GM12873 (cell line): ENCODE data around the gene ANO2.

Experiments used
- TF ChIP-seq, protein P1 (sequence below): IDR thresholded peaks from 2 replicates; pipeline ENCODE4 v1.5.1; 2012; ENCODE audit warnings: low read depth, mild to moderate bottlenecking, moderate library complexity, low read length, control low read depth; ENCODE audit not compliant: insufficient read depth; ENCODE audit errors: missing control alignments

ANO2 gene

DNA sequence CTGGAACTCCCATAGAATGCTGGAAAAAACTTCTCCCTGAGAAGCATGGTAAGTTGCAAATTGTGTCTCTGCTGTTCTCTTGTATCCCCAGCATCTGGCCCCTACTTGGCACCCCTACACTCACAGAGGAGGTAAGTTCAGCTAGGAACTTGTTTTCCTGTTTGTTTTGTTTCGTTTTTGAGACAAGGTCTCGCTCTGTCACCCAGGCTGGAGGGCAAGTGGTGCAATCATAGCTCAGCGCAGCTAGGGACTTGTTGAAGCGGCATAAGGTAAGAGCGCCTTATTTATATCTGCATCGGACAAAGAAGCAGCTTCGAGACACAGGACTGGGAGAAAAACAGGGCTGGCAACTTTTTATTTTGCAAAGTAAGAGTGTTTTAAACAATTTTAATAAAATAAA, 18.5 kb upstream of the ANO2 start:
- TF ChIP-seq, protein P1, sequence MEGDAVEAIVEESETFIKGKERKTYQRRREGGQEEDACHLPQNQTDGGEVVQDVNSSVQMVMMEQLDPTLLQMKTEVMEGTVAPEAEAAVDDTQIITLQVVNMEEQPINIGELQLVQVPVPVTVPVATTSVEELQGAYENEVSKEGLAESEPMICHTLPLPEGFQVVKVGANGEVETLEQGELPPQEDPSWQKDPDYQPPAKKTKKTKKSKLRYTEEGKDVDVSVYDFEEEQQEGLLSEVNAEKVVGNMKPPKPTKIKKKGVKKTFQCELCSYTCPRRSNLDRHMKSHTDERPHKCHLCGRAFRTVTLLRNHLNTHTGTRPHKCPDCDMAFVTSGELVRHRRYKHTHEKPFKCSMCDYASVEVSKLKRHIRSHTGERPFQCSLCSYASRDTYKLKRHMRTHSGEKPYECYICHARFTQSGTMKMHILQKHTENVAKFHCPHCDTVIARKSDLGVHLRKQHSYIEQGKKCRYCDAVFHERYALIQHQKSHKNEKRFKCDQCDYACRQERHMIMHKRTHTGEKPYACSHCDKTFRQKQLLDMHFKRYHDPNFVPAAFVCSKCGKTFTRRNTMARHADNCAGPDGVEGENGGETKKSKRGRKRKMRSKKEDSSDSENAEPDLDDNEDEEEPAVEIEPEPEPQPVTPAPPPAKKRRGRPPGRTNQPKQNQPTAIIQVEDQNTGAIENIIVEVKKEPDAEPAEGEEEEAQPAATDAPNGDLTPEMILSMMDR: no peak

DNA sequence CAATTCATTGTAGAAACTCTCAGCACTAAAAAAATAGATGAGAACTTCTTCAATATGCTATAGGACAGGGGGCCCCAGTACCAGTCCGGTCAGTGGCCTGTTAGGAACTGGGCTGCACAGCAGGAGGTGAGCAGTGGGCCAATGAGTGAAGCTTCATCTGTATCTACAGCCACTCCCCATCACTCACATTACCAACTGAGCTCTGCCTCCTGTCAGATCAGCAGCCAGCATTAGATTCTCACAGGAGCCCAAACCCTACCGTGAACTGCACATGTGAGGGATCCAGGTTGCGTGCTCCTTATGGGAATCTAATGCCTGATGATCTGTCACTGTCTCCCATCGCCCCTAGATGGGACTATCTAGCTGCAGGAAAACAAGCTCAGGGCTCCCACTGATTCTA, 15.7 kb upstream of the ANO2 start:
- TF ChIP-seq, protein P1: no peak

DNA sequence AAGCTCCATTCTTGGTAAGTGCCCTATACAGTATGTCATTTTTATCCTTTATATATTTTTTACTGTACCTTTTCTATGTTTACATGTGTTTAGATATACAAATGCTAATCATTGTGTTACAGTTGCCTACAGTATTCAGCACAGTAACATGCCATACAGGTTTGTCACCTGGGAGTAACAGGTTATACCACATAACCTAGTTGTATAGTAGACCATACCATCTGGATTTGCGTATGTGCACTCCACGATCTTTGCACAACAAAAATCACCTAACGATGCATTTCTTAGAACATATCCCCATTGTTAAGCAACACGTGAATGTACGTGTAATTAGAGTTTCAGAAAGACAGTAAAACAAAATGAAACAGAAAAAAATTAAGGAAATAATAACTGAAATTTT, 11.9 kb upstream of the ANO2 start:
- TF ChIP-seq, protein P1: no peak

DNA sequence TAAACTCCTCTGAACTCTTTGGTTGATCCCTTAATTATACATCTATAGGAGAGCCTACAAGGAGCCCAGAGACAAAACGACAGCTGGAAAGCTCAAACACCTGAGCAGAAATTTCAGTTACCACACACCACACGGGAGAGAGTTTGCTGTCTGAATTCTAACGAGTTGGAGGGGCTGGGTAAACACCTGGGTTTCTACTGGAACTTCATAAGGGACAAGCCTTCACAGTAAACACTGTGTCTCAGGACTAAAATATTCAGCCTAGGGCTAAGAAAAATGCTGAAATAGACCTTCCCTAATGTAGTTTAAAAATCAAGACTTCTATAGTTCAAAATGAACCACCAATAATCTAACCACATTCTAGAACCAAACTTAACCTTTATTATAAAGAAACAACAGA, 9.6 kb upstream of the ANO2 start:
- TF ChIP-seq, protein P1: no peak

DNA sequence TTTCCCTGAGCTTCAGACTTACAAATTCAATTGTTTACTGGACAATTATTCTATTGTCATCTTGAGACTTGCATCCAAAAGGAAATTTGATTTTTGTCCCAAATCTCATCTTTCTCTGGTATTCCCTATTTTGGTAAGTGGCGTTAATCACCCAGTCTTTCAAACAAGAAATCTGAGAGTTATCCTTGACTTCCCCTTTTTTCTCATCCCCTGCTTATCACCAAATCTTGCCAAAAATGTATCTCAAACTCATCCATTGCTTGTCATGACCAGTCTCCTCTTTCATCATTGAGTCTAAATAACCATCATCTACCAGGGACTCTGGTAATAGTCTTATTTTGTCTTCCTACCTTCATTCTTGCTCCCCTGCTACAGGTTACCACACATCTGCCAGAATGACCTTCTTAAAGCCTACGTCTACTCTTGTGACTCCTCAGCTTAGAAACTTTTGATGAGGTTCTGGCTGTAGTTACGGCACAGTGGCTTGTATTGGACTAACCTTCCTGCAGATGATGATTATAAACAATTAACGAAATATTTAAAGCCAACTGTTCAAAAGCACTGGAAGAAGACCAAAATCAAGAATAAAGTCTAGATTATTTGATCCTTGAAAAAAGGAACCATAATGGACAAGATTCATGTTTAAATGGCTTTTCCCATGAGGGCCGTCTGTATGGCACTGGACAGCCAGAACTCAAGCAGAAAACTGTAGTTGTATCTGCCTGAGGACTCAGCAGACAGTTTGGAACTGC, 9.0 kb upstream of the ANO2 start:
- TF ChIP-seq, protein P1: no peak

DNA sequence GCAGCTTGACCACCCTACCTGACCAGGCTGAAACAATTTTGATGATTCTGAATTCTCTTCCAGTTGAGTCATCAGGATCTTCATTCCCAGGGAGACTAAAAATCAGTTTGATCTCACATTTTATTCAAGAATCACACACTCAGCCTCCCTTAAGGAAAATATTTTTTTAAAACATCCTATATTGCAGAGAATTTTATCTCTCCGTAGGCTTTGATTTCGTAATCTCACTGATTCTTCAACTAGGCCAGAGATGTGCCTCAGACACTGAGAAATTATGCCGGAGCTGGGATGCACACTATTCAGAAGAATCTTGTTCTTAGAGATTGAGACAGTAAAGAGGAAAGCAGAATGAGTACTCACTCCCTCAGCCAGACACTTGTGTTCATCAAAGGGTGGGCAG, 7.0 kb upstream of the ANO2 start:
- TF ChIP-seq, protein P1: no peak

DNA sequence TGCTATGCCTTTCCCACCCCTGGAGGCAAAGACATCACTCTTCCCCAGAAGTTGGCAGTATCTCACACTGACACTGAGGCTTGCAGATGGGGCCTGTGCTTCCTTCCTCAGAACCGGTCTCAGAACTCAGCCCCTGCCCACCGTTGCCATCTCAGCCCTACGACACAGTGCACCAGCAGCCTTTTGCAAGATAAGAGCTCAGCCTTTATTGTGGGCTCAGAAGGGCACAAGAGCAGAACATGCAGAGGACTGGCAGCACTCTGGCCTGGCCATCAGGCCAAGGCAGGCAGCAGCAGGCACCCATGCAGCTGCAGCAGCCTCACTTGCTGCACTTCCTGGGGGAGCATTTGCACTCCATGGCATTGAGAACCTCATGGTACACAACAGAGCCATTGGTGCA, 3.6 kb upstream of the ANO2 start:
- TF ChIP-seq, protein P1: no peak
